Breast epithelium (tissue), 4 donors: Measurements from ENCODE around the gene ANKS1A. TPM values are rescaled to one million over a fixed set of nuclear protein-coding genes. Genes with fewer than 3 reads are reported as not detected.

Experiments
- DNase-seq, 2 donors: peaks; one replicate each; pipeline ENCODE4 v3.0.0-alpha.2; 2019; ENCODE audit warnings: low spot score in 2 of 2
- H3K27ac ChIP-seq, 2 donors: fragments of 200-600 bp; sonication (generic) in 1 of 2; one replicate each; pipeline ENCODE4 v1.5.1; 2016 to 2019; ENCODE audit warnings: mild to moderate bottlenecking in 1 of 2
- H3K27me3 ChIP-seq, 2 donors: fragments of 200-600 bp; sonication (generic) in 1 of 2; one replicate each; pipeline versions ENCODE4 v1.5.1 to v1.6.0; 2017 to 2019; ENCODE audit warnings: control low read depth in 1 of 2, mild to moderate bottlenecking in 1 of 2
- H3K36me3 ChIP-seq: fragments of 200-600 bp; one replicate; pipeline ENCODE4 v1.5.1; 2019
- H3K4me1 ChIP-seq, 2 donors: fragments of 200-600 bp; sonication (generic); one replicate each; pipeline ENCODE4 v1.5.1; 2016 to 2019; ENCODE audit warnings: control low read depth in 1 of 2
- H3K4me3 ChIP-seq, 3 donors: fragments of 200-600 bp; sonication (generic); 1 replicate in 2 of 3; 2 replicates in 1 of 3; pipeline ENCODE4 v1.5.1; 2016 to 2019; ENCODE audit warnings: mild to moderate bottlenecking in 3 of 3, moderate library complexity in 2 of 3
- H3K9me3 ChIP-seq, 2 donors: fragments of 200-600 bp; sonication (generic) in 1 of 2; one replicate each; pipeline ENCODE4 v1.5.1; 2016 to 2019; ENCODE audit warnings: control low read depth in 1 of 2
- POLR2A ChIP-seq: fragments of 450-650 bp; IDR thresholded peaks from one replicate; pipeline ENCODE4 v1.6.1; 2016; ENCODE audit warnings: antibody characterized with exemption, mild to moderate bottlenecking, moderate library complexity
- POLR2AphosphoS5 ChIP-seq, 3 donors: sonication (generic); formaldehyde crosslinking; IDR thresholded peaks; one replicate each; pipeline ENCODE4 v1.6.1; 2017; ENCODE audit warnings: antibody characterized with exemption in 3 of 3
- intact Hi-C: fragments of 100-400 bp; cut with DNase I; formaldehyde crosslinking; loops from one replicate; pipeline ENCODE4 v1.15.1; 2023; ENCODE audit warnings: low total_unique reads
- total RNA-seq, 3 donors: library from RNA; depleted of rRNA; stranded (reverse); fragments of >200 nt; gene quantifications; one replicate each; pipeline ENCODE4 v1.1.0, GENCODE V29; 2016
- TF ChIP-seq, protein P1 (sequence below), 3 donors: fragments of 450-650 bp; IDR thresholded peaks; one replicate each; pipeline ENCODE4 v1.5.1; 2016 to 2017; ENCODE audit warnings: antibody characterized with exemption in 3 of 3, mild to moderate bottlenecking in 3 of 3, moderate library complexity in 3 of 3

ANKS1A gene
- total RNA-seq, 3 donors from 2014 or later = 18.2 to 26.5 (median 23.4) TPM

DNA sequence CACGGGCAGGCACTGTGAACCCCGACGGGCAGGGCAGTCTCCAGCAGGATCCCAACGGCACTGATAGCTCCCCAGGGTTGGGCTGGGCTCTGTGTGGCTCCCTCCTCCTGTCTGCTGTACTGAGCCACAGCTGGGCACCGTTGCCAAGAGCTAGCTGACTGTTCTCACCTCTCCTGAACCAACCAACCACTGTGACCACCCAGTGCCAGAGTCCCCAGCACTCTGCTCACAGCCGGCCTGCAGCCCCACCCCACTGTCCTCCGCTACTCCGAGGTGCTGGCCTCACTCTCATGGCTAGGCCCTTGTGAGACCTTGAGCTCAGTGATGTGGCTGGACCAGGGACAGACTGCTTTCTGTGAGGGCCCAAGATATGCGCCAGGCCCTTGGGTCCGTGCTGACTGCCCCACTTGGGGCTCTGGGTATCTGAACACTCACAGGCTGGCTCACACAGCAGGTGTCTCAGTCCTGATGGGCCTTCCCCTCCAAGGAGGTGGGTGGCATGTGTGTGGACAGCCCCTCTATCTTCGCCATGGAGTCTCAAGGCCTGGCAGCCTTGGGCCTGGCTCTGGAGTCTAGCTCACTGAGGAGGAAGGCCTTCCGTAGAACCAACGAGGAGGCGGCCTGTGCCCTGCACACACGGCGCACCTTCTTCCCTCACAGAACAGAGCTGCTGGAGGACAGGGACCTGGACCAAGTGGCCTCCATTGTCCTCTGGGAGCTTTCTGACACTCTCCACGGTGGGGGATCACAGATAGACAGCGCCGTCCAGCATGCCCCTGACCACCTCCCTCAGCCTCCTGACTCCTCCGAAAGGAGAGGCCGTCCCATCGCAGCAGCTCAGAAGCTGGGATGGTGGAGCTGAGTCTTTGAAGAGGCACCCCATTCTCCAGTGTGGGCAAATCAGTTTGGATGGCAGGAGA is 198.6 kb downstream of the ANKS1A start:
- peaks cover 0 to 4% of the 10 kb centered on the region in 2 donors for H3K4me1 ChIP-seq
- no peaks in the 10 kb centered on the region for H3K36me3 ChIP-seq
- intact Hi-C loops = no loop called here
- no peak overlapping the region for H3K4me3 ChIP-seq
- DNase-seq = no peak
- TF ChIP-seq, protein P1, sequence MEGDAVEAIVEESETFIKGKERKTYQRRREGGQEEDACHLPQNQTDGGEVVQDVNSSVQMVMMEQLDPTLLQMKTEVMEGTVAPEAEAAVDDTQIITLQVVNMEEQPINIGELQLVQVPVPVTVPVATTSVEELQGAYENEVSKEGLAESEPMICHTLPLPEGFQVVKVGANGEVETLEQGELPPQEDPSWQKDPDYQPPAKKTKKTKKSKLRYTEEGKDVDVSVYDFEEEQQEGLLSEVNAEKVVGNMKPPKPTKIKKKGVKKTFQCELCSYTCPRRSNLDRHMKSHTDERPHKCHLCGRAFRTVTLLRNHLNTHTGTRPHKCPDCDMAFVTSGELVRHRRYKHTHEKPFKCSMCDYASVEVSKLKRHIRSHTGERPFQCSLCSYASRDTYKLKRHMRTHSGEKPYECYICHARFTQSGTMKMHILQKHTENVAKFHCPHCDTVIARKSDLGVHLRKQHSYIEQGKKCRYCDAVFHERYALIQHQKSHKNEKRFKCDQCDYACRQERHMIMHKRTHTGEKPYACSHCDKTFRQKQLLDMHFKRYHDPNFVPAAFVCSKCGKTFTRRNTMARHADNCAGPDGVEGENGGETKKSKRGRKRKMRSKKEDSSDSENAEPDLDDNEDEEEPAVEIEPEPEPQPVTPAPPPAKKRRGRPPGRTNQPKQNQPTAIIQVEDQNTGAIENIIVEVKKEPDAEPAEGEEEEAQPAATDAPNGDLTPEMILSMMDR (IDR thresholded peaks at IDR 0.05) = no peak
- no peak for TF ChIP-seq POLR2AphosphoS5 (IDR thresholded peaks at IDR 0.05)
- no peak for TF ChIP-seq POLR2A
- H3K27me3 ChIP-seq = no peaks in the 10 kb centered on the region
- peak overlapping the region; percentile 72 to 86 for H3K27ac ChIP-seq
- H3K9me3 ChIP-seq = no peaks in the 10 kb centered on the region

DNA sequence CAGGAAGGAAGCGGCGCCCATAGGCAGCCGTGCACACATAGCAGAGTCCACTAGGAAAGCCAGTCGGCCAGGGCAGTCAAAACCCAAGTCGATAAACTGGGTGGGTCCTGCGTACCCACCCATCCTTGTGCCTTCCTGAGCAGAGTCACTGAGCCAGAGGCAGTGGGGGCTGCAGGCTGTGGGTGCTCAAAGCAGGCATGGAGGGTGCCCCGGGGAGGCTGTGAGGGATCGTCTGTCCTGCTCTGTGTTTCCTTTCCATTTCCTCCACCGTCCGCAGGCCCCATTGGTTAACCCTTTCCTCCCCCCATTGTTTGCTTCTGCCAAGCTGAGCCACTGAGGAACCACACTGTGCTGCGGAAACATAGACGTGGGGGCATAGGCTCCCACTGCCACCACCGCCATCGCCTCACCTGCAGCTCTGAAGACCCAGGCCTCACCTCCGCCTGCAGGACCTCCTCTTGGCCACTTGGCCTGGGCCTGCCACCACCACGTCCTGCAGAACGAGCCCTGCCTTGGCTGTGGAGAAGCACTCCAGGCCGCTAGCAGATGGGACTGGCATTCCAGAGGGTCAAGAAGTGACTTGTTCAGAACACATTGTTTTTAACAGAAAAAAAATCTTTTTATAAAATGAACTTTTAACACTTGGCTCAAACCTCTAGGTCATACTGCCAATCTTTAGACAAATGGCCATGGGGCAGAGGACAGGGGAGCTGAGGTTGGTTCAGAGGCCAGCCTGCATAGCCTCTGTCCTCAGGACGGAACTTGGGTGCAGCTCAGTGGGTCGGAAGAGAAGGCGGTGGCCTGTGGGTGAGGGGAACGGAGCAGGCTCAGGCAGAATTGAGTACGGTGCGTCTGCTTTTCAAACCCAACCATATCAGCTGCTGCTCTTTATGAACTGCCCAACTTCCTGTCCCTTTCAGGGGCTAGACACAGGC is 199.5 kb downstream of the ANKS1A start:
- no peak overlapping the region for H3K4me3 ChIP-seq
- H3K27ac ChIP-seq = peak overlapping the region; percentile 72 to 86
- peak in 1 of 2 donors; percentile 66 for DNase-seq
- H3K36me3 ChIP-seq = no peaks in the 10 kb centered on the region
- no peaks in the 10 kb centered on the region for H3K27me3 ChIP-seq
- no peaks in the 10 kb centered on the region for H3K9me3 ChIP-seq
- intact Hi-C loops = no loop called here
- TF ChIP-seq POLR2AphosphoS5 (IDR thresholded peaks at IDR 0.05) = peak in 1 of 3 donors; percentile 58
- no peak for TF ChIP-seq POLR2A
- TF ChIP-seq, protein P1 (IDR thresholded peaks at IDR 0.05) = peak in 1 of 3 donors; percentile 23
- H3K4me1 ChIP-seq = peaks cover 0 to 4% of the 10 kb centered on the region in 2 donors

DNA sequence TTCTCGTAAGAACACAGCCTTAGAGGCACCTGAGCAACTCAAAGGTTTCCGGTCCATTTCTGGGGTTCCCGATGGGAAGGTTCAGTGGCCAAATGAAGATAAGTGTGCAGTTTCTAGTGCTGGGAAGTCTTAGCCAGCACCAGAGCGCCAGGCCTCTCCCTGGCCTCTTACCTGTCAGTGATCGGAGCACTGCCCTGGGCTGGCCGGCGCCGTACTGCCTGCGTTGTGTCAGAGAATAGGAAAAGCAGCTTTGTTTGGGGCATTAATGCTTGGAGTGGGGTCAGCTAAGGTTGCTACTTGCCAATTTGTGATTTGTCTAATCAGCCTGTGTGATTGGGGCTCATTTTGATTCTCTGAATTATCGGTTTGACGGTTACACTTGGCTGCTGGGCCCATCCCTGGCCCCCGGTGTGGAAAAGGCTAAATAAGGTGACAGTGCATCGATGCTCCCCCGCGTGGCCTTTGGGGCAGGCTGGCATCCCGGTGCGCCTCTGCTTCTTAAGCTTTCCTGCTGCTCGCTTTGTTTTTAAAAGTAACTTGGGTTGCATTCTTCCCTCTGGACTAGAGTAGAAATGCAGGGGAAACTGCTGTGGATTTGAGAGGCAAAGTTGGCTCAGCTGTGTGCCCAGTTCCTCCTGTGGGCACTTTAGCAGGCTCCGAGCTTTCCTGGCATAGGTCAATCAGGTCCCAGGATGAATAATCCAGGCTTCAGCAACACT is 200.3 kb downstream of the ANKS1A start:
- no peaks in the 10 kb centered on the region for H3K27me3 ChIP-seq

DNA sequence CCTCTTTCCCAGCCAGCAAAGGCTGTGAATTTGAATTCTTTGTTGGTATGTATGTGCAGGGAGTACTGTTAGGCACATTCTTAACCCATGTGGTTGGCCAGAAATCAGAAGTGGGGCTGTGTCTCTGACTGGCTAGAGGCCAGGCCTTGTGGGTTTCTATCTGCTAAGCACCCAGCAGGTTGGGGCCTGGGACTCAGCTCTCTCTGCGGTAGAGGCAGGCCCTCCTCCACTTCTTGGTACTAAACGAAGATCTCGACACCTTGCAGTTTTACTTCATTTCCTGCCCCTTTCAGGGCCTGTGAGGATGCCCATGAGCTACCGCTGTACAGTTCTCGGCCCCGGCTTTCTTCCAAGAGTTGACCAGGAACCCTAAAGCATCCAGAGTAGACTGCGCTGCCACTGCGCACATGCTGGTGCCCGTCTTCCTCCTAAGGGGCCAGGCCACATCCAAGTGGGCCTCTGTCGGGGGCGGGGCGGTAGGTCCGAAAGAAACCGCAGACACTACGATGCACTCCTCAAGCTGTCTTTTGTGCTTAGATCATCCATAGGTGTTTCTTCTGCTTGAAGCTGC is 201.0 kb downstream of the ANKS1A start:
- no peak for TF ChIP-seq POLR2A
- TF ChIP-seq POLR2AphosphoS5 (IDR thresholded peaks at IDR 0.05) = no peak
- TF ChIP-seq, protein P1 (IDR thresholded peaks at IDR 0.05) = no peak
- H3K9me3 ChIP-seq = no peaks in the 10 kb centered on the region
- H3K27ac ChIP-seq = peak overlapping the region; percentile 72 to 86
- intact Hi-C loops = no loop called here
- no peaks in the 10 kb centered on the region for H3K27me3 ChIP-seq
- H3K36me3 ChIP-seq = no peaks in the 10 kb centered on the region
- H3K4me3 ChIP-seq = no peak overlapping the region
- peak in 1 of 2 donors; percentile 64 for DNase-seq
- peaks cover 0 to 4% of the 10 kb centered on the region in 2 donors for H3K4me1 ChIP-seq

More for the DNA sequence above, 200.3 kb downstream of the ANKS1A start:
- Histone ChIP-seq H3K27ac (peak overlapping the region; percentile 72 to 86), H3K36me3 (no peaks in the 10 kb centered on the region), H3K4me3 (no peak overlapping the region), H3K4me1 (peaks cover 0 to 4% of the 10 kb centered on the region in 2 donors), H3K9me3 (no peaks in the 10 kb centered on the region)
- intact Hi-C loops = no loop called here
- TF ChIP-seq POLR2AphosphoS5 (IDR thresholded peaks at IDR 0.05) = no peak
- TF ChIP-seq, protein P1 (IDR thresholded peaks at IDR 0.05) = no peak
- no peak for TF ChIP-seq POLR2A
- no peak for DNase-seq
